K562 (cell line): ENCODE results near the gene HSD11B1L. TPM values are rescaled to one million over a fixed set of nuclear protein-coding genes. Genes with fewer than 3 reads are reported as not detected.

ENCODE experiments used
- EHMT2 ChIP-seq: fragments of 450-650 bp; IDR thresholded peaks from 2 replicates; pipeline ENCODE4 v1.6.1; 2018; ENCODE audit warnings: antibody characterized with exemption
- KDM5B ChIP-seq: fragments of 200-600 bp; sonication (generic); IDR thresholded peaks from 2 replicates; pipeline ENCODE4 v1.6.1; 2012; ENCODE audit warnings: low read depth, mild to moderate bottlenecking, moderate library complexity, low read length, control low read depth, inconsistent platforms; ENCODE audit not compliant: insufficient replicate concordance
- KLF13 ChIP-seq: fragments of 450-650 bp; IDR thresholded peaks from 2 replicates; pipeline ENCODE4 v1.6.1; 2016; ENCODE audit warnings: missing genetic modification characterization, low read depth, mild to moderate bottlenecking, missing compliant biosample characterization, moderate library complexity, borderline replicate concordance
- LCOR ChIP-seq: sonication (generic); formaldehyde crosslinking; IDR thresholded peaks from 2 replicates; pipeline ENCODE4 v1.8.0; 2022; ENCODE audit warnings: mild to moderate bottlenecking, missing genetic modification reagents
- MNT ChIP-seq, 2 experiments: fragments of 450-650 bp; conservative IDR thresholded peaks; 2 replicates each; pipeline ENCODE4 v1.6.1; 2017; ENCODE audit warnings: mild to moderate bottlenecking in 2 of 2, moderate library complexity in 2 of 2
- NFIC ChIP-seq: fragments of 450-650 bp; IDR thresholded peaks from 2 replicates; pipeline ENCODE4 v1.6.1; 2017; ENCODE audit warnings: mild to moderate bottlenecking, inconsistent platforms
- PHB ChIP-seq: fragments of 250-450 bp; sonication (Bioruptor Pico); IDR thresholded peaks from 2 replicates; pipeline ENCODE4 v1.5.0; 2021
- POLR2AphosphoS2 ChIP-seq: IDR thresholded peaks from 2 replicates; pipeline ENCODE4 v1.6.1; 2012; ENCODE audit warnings: low read length, improper control_type of control experiment
- TFAP4 ChIP-seq: sonication (generic); formaldehyde crosslinking; IDR thresholded peaks from 2 replicates; pipeline ENCODE4 v1.8.0; 2022; ENCODE audit warnings: missing genetic modification reagents, mild to moderate bottlenecking, moderate library complexity, borderline replicate concordance
- THAP12 ChIP-seq: fragments of 250-450 bp; sonication (Bioruptor Pico); IDR thresholded peaks from 2 replicates; pipeline ENCODE4 v1.9.0; 2021; ENCODE audit warnings: mild to moderate bottlenecking, inconsistent platforms
- ZBTB7A ChIP-seq: IDR thresholded peaks from 2 replicates; pipeline ENCODE4 v1.6.1; 2011; ENCODE audit warnings: low read depth, mild to moderate bottlenecking, low read length, moderate library complexity, borderline replicate concordance; ENCODE audit not compliant: control insufficient read depth
- ZBTB9 ChIP-seq: fragments of 450-650 bp; formaldehyde crosslinking; IDR thresholded peaks from 2 replicates; pipeline ENCODE4 v1.4.0; 2020; ENCODE audit warnings: mild to moderate bottlenecking, moderate library complexity
- ZNF12 ChIP-seq: sonication (generic); formaldehyde crosslinking; IDR thresholded peaks from 2 replicates; pipeline ENCODE4 v1.4.0; 2020; ENCODE audit warnings: mild to moderate bottlenecking, missing genetic modification reagents
- ZNF518B ChIP-seq: fragments of 250-450 bp; sonication (Bioruptor Pico); IDR thresholded peaks from 2 replicates; pipeline ENCODE4 v1.5.0; 2021; ENCODE audit warnings: mild to moderate bottlenecking, moderate library complexity
- polyA plus RNA-seq, 8 experiments: library from polyadenylated mRNA; depleted of rRNA in 4 of 8; stranded (reverse) in 5 of 8; unstranded in 3 of 8; fragments of >200 nt; fragmentation: Nextera tagmentation in 2 of 8; fragmentation: Illumina TruSeq in 1 of 8; extraction: Ambion mirVana in 2 of 8; extraction: Trizol in 1 of 8; gene quantifications; 2 replicates each; pipeline versions ENCODE4 v1.2.1 to v1.2.3, GENCODE V29; 2011 to 2014; ENCODE audit warnings: inconsistent platforms in 1 of 8, missing spikeins in 1 of 8
- total RNA-seq, 7 experiments: library from RNA; depleted of rRNA in 6 of 7; stranded (reverse); fragments of >200 nt in 6 of 7; fragmentation: Illumina TruSeq in 2 of 7; extraction: Trizol in 2 of 7; gene quantifications; 2 replicates each; pipeline versions ENCODE4 v1.2.1 to v1.2.3, GENCODE V29; 2011 to 2021; ENCODE audit warnings: low replicate concordance in 1 of 7

Gene HSD11B1L
- total and polyA plus RNA-seq, 9 of the 15 experiments (the other 6 are each of a cell fraction or from before 2014, with no cell fraction given), result 0.31 to 7.7 (median 2.3) TPM

GRCh38 chr19:5690955-5691821 is 10.4 kb downstream of the HSD11B1L start (continued):
- no peak for TF ChIP-seq THAP12 (CRISPR knock-in tag)
- peak; percentile 32; the same call in 1 of the 2 replicates for TF ChIP-seq ZBTB7A
- TF ChIP-seq ZBTB9 (CRISPR knock-in tag), result 0 out of 2 replicates have a peak, but pooled peaks have one; percentile 16
- TF ChIP-seq MNT (conservative IDR thresholded peaks at IDR 0.05), result peak in 1 of 2 experiments; percentile 45; a peak in 1 of 4 replicates
- peak; percentile 4; the same call in 1 of the 2 replicates for TF ChIP-seq LCOR
- TF ChIP-seq NFIC, result peak; percentile 4; the same call in 1 of the 2 replicates
- TF ChIP-seq ZNF12 (CRISPR knock-in tag), result 0 out of 2 replicates have a peak, but pooled peaks have one; percentile 9
- 0 out of 2 replicates have a peak, but pooled peaks have one; percentile 3 for TF ChIP-seq TFAP4 (CRISPR knock-in tag)
- TF ChIP-seq ZNF518B (CRISPR knock-in tag), result 0 out of 2 replicates have a peak, but pooled peaks have one; percentile 10
- TF ChIP-seq EHMT2, result no peak
- TF ChIP-seq POLR2AphosphoS2, result peak; percentile 98
- TF ChIP-seq KDM5B, result peak; percentile 48
- TF ChIP-seq PHB (CRISPR knock-in tag), result peak; percentile 87; the same call in 1 of the 2 replicates
- TF ChIP-seq KLF13 (tag), result peak; percentile 42; the same call in 1 of the 2 replicates
